ENCODE data around the gene ARHGAP23.

The ARHGAP23 gene

GRCh38 chr17:38428112-38428642 lies at the start of gene ARHGAP23:
Gene ARHGAP23 (plus strand): TSS chr17:38428464. CDS start chr17:38428486, 22 bp downstream.
- DNase-seq, result peak; percentile 34 to 38

- DNase-seq, result no peak
Observed at GRCh38 chr17:38379448-38379847, 48.8 kb upstream of the ARHGAP23 start.

- no peak for DNase-seq
Observed at GRCh38 chr17:38395090-38395489, 33.2 kb upstream of the ARHGAP23 start.

- no peak for DNase-seq
Observed at GRCh38 chr17:38397227-38397626, 31.0 kb upstream of the ARHGAP23 start.

- no peak for DNase-seq
Observed at GRCh38 chr17:38400286-38400685, 28.0 kb upstream of the ARHGAP23 start.

GRCh38 chr17:38401459-38401858 lies 26.8 kb upstream of the ARHGAP23 start:
- DNase-seq, result no peak

- no peak for DNase-seq
Observed at GRCh38 chr17:38402897-38403296, 25.4 kb upstream of the ARHGAP23 start.

GRCh38 chr17:38403491-38403890 lies 24.8 kb upstream of the ARHGAP23 start:
- DNase-seq, result no peak

GRCh38 chr17:38404174-38404943 lies 23.9 kb upstream of the ARHGAP23 start:
- DNase-seq, result no peak

- DNase-seq, result no peak
Observed at GRCh38 chr17:38405654-38406053, 22.6 kb upstream of the ARHGAP23 start.

- DNase-seq, result no peak
Observed at GRCh38 chr17:38410201-38410600, 18.1 kb upstream of the ARHGAP23 start.

- DNase-seq, result peak; percentile 13 to 19
Observed at GRCh38 chr17:38415250-38416194, 12.7 kb upstream of the ARHGAP23 start.

GRCh38 chr17:38416840-38417209 lies 11.4 kb upstream of the ARHGAP23 start:
- DNase-seq, result no peak

GRCh38 chr17:38417210-38417951 lies 10.9 kb upstream of the ARHGAP23 start:
- no peak for DNase-seq

- no peak for DNase-seq
Observed at GRCh38 chr17:38418062-38418692, 10.1 kb upstream of the ARHGAP23 start.

- no peak for DNase-seq
Observed at GRCh38 chr17:38418693-38419507, 9.4 kb upstream of the ARHGAP23 start.

GRCh38 chr17:38419508-38419981 lies 8.7 kb upstream of the ARHGAP23 start:
- DNase-seq, result no peak

GRCh38 chr17:38420518-38420917 lies 7.7 kb upstream of the ARHGAP23 start:
- no peak for DNase-seq

GRCh38 chr17:38421171-38421841 lies 7.0 kb upstream of the ARHGAP23 start:
- no peak for DNase-seq

All from activated CD4-positive, alpha-beta T cell treated with anti-CD3 and anti-CD28 coated beads, Interleukin-2, amount 50 U/mL, for 48 hours (primary cell).